Effector CD8-positive, alpha-beta T cell (primary cell): Measurements from ENCODE around the gene APOM.
A peak's percentile ranks its signal among the peaks of the same experiment; 100 is the strongest.

ENCODE experiments used
- DNase-seq: peaks from one replicate; lab custom pipeline; 2025; lab: John Stamatoyannopoulos, UW
- total RNA-seq, 4 experiments: gene quantifications; one replicate each; lab custom pipeline; 2026; lab: John Stamatoyannopoulos, UW

The APOM gene
- total RNA-seq = 0.58 to 2.8 (median 2.2) reads per million in 4 experiments

DNA sequence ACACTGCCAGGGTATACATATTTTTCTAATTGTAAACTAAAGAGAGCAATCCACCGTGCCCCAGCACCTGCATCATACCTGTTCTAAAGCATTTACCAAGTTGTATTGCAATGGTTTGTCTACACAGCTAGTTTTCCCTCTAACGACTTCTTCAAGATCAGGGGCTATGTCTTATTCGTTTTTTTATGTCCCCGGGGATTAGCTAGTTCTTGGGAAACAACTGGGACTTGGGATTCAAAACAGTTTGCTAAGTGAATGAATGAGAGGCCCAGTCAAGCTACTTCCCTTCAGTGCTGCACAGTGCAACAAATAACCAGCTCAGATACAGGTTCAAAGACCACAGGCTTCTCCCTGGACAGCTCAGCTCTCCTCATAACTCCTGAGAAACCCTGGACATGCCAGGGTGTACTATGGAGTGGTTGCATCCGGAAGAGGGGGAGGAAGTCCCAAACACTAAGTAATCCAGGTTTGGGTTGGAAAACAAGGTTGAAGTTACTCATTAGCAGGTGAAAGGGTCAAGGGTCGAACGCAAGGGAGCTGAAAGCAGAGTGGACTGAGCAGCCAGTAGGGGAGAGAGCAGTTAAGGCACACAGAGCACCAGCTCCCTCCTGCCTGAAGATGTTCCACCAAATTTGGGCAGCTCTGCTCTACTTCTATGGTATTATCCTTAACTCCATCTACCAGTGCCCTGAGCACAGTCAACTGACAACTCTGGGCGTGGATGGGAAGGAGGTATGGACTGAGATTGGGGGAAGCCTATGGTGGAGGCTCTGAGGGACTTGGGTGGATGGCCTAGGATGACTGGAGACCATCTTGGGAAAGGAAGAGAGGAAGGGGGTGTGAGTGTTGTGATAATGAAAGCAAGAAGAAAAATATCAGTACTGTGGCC is at the start of gene APOM:
TSS of gene APOM (plus strand) at position 546 of the 889 bp plus-strand sequence. CDS start at position 619, 73 bp downstream.
- no peak for DNase-seq

DNA sequence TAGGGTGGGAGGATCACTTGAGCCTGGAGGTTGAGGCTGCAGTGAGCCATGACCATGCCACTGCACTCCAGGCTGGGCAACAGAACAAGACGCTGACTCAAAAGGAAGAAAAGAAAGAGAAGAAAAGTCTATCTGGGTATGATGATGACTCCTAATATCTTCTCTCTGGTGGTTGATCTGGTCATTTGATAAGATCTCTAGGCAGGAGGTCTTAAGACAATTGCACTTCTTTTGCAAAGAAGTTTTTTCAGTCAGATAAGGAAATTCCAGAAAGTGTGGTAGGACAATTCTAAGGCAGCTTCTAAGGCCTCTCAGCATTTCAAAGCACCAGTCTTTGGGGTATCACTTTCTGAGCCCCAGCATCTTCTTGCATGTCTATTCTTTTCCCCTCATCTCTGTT is 48.4 kb upstream of the APOM start:
- no peak for DNase-seq

DNA sequence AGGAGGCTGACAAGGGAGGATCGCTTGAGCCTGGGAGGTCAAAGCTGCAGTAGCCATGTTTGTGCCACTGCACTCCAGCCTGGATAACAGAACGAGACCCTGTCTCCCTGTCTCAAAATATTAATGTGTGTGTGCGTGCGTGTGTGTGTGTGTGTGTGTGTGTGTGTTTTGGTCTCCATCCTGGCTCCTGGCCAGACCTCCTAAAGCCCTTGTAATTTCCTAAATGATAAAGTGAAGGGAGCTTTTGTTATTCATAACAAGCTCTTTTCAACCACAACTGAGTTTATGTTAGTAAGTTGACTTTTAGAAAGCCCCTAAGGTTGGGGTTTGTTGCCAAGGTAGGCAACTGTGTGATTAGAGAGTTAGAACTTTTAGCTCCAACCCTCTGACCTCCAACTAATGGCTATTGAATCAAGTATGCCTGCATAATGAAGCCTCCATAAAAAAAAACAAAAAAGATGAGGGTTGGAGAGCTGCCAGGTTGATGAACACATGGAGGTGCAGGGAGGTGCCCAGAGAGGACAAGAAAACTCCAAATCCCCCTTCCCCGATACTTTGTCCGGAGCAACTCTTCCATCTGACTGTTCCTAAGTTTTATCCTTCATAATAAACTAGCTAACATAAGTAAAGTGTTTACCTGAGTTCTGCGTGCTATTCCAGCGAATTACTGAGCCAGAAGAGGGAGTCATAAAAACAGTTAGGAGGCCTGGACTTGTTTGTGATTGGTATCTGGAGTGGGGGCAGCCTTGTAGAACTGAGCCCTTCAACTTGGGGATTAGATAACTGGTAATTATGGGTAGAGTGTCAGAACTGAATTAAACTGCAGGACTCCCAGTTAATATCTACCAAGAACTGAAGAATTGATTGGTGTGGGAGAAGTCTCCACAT is 45.9 kb upstream of the APOM start:
- no peak for DNase-seq

DNA sequence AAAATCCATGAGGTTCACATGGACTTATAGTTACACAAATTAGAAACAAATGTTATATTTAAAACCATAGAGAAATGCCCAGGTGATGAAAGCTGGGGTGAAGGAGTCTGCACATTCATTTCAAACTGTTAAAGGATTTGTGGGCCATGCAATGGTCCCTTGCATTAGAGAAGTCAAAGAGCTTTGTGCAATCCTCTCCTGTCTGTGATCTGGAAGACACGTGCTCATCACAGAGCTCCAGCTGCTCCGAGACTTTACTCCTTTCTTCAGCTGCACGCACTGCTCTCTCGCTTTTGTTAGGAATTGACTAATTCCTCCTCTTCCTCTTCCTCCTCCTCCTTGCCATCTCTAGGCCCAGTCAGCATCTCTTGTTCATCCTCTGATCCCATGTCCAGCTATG is 44.7 kb upstream of the APOM start:
- DNase-seq = no peak

DNA sequence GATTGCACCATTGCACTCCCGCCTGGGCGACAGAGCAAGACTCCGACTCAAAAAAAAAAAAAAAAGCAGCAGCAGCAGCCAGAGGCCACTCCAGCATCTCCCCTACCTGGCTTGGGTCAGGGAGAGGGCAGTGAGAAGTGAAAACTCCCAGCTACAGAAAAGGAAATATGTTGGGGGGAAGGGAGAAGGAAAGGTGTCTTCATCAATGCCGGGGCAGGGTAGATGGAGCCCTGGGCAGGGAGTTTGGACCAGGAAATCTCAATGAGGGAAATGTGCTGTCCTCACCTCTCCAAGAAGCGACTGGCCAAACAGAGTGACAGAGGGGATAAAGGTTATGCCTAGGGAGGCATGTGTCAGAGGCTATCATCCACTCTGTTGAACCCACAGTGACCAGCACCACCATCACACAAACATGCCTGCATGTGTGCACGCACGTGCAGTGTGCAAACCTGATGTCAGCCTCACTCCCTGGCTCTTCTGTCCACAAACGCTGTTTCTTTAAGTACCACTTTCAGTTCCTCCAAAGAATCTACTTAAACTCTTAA is 41.5 kb upstream of the APOM start:
- no peak for DNase-seq

DNA sequence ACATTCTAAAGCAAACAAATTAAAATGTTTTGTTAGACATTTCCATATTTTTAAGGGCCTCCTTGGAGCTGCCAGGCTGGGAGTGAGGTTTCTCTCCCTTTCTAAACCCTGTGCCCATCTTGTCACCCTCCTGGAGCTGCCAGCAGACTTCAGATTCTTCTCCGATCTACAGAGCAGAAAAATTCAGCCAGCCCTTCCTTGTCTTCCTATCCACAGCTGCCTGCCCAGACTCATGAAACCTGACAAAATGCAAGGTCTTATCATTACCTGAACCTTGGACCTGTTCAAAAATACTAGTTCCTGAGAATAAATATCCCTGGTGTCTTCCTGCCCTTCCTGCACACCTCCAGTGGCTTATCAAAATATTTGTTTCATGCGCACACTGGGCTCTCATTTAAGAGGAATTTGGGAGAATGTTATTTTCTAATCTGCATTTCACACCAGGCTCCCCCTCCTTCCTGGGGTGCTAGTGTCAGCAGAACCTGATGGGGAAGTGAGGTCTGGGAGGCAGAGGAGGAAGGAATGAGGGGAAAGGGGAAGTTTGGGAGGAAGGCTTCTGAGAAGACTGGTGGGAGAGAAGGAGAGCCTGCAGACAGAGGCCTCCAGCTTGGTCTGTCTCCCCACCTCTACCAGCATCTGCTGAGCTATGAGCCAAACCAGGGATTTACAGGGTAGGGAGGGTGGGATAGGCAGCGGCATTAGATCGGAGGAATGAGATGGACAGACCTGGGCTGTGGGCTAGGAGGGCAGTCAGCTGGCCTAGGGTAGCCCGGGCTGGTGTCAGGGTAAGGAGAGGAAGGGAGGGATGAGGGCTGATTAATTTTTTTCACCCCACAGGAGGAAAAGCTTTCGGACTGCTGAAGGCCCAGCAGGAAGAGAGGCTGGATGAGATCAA is 40.8 kb upstream of the APOM start, which contains the start of gene AIF1:
TSS of gene AIF1 (plus strand) at position 551 of the 895 bp plus-strand sequence. CDS start at position 647, 96 bp downstream.
- DNase-seq = no peak

DNA sequence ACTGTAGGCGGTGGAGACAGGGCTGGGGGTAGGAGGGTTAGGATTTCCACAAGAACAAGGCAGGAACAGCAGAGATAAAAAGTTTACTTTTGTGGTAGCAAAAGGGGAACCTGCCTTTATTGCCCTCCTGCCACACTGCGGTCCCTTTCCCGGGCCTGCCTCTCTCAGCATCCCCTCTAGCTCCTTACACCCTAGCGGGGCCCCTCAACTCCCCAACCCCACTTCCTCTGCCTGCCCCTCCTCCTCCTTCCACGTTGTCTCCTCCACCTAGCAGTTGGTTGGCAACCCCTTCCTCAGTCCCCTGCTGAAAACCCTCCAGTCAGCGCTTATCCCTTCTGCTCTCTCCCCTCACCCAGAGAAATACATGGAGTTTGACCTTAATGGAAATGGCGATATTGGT is 39.9 kb upstream of the APOM start:
- DNase-seq = peak; percentile 11

DNA sequence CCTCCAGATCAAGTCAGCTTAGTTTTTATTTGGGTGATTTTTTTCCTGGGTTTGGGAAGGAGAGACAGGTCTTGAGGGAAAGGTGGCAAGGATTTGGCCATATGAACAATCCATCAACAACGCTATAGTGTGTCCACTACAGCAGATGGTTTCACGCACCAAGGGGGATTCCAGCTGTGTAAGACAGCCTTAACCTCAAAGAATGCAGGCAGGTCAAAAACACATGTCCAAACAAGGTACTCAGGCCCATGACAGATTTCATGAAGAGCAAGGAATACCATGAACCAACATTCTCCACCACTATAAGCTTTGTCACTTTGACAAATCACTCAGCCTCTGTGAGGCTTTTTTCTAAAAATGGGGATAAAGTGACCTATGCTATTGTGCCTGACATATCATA is 38.7 kb upstream of the APOM start:
- no peak for DNase-seq

DNA sequence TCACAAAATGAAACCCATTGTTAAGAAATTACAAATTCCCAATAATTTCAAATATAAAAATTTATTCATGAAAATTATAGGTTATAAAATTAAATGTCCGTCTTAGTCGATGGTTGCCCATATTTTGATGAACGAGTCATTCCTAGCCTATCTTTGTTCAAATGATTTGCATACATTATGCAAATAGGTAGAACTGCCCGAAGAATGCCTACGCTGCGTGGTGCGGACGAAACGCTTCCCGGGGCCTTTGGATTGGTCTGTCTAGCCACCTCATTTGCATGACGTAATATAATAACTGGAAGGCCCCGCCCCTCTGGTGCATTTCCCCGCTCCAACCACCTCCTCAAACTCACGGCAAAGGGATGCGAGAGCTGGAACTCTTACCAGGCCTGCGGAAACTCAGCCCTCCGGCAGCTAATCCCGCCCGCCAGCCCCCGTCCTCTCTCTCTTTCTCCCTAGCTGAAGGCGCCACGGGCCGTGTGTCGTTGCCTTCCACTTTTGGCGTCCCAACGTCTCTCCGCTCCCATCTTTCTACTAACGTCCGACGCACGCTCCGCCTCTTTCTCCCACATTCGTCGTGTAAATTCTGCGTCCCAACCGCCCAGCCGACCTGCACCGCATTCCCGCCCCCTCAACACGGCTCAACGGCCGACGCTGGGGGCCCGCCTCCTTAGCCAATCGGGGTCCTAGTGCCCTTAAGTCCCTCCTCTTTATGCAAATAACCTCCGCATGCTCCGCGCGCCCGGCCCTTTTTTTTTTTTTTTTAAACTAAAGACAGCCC is 35.7 kb upstream of the APOM start:
- peak; percentile 93 for DNase-seq

DNA sequence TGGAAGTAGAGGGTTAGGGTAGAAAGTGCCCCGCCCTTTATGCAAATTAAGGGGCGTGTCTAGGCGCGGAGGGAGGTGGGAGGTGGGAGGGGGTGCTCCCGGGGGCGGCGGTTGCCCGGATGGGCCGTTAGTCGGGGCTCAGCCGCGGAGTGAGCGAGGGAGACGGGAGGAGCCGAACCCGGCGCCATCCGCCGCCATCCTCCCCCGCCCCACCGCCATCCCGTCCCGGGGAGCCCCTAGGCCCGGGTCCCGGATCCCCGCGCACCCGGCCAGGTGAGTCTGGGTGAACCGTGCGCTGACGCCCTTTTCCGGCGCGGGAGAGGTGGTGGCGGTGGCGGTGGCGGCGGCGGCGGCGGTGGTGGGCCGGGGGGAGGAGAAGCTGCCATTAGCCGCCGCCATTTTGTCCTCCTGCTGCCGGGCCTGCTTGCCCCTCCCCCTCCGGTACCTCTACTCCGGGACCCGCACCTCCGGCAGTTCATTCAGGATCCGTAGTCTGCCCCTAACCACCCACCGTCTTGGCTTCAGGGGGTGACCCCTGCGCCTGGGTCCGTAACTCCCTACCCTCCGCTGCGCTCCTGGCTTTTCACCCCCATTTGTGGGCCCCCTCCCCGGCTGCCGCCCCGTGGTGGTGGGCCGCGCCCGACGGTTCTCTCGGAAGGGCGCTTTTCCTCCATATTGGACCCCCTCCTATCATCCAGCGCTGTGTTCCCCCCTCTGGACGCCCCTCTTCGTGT is 34.9 kb upstream of the APOM start, which contains the start of gene PRRC2A:
TSS of gene PRRC2A (plus strand) at position 130 of the 734 bp plus-strand sequence. CDS start 2,075 bp downstream, outside the sequence.
- DNase-seq = peak; percentile 78

DNA sequence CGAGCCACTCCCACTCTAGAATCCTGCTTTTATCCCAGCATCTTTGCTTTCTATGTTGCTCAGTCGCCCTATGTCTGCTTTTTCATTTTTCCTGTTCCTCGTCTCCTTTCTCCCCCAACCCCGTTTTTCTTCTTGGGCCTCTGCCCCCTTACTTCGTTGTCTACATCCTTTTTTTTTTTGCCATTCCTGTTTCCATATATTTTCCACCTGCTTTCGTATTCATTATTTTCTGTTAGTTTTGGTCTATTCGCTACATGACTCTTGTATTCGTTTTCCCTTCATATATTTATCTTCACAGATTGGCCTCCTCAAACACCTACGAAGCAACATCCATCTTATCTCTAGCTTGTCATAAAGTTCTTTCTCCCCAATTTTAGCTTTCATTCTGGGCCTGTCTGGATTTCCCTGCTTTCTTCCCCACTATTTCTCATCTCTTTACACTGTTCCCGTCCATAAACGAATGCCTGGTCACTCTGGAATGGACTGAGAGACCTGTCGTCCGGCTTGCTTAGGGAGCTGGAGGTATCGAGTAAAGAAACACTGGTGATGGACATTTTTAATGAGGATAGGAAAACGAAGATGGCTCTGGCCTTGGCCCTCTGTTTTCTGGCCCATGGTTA is 34.3 kb upstream of the APOM start:
- no peak for DNase-seq

DNA sequence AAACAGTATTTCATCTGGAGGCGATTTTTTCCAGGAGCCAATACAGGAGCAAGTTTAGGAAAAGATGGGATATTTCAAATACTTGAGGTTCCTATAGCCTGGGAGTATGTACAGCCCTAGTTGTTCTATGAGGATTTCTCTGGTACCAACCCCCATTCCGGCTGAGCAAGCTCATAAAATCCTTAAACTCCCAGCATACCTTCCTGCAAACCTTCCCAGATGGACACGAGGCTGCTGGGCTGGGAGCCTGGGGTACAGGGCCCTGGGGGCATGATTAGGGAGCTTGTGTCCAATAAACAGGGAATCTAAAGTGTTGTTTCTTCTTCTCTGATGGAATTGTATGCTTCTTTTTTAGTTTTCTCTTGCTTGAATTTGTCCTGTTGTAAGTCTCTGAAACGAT is 33.7 kb upstream of the APOM start:
- no peak for DNase-seq

DNA sequence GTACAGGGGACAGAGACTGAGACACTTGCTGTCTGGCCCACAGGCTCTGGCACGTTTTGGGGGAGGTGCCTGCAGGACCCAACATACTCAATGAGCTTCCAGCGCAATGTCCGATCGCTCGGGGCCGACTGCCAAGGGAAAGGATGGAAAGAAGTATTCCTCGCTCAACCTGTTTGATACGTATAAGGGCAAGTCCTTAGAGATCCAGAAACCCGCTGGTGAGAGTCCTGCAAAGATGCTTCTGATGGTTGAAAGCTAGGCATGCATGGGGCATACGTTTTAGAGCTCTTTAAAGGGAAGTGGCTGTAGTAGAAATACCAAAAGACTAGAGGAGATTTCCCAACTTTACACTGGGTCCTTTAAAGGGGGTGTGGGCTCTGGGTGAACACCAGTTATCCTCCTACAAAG is 33.0 kb upstream of the APOM start:
- DNase-seq = peak; percentile 4

DNA sequence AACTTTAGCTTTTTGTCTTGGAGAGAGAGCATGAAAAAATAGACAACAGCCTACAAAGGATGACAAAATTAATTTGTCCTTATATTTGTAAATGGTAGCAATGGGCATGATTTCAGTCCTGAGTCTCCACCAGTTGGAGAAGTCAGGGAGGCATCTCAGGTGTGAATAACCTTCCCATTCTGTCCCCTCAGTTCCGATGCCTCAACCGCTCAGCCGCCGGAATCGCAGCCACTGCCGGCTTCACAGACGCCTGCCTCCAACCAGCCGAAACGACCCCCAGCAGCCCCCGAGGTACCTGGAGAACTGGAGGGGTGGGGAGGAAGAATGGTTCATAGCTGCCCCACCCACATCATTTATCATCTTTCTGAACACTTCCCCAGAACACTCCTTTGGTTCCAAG is 31.6 kb upstream of the APOM start:
- no peak for DNase-seq

DNA sequence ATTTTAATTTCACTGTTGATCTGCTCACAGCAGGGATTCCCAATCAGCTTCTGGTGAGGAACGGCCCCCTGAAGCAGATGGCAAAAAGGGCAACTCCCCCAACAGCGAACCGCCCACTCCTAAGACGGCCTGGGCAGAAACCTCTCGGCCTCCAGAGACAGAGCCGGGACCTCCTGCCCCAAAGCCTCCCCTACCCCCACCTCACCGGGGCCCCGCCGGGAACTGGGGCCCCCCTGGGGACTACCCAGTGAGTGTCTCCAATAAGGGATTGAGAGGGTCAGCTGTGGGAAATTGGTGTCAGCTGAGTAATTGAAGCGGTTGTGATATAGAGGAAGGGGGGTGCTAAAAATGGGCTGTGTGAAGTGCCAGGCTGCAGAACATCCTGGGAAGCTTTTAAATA is 28.7 kb upstream of the APOM start:
- no peak for DNase-seq

DNA sequence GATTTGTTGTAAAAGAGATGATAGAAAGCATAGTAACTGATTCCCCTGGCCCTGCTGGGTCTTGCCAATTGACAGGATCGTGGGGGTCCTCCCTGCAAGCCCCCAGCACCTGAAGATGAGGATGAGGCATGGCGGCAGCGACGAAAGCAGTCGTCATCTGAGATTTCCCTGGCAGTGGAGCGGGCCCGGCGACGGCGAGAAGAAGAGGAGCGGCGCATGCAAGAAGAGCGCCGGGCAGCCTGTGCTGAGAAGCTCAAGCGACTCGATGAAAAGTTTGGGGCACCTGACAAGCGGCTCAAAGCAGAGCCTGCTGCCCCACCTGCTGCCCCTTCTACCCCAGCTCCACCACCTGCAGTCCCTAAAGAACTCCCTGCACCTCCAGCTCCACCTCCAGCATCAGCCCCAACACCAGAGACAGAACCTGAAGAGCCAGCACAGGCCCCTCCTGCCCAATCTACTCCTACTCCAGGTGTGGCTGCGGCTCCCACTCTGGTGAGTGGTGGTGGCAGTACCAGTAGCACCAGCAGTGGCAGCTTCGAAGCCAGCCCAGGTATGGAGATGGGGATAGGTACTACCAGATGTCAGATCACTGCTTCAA is 27.9 kb upstream of the APOM start:
- no peak for DNase-seq

DNA sequence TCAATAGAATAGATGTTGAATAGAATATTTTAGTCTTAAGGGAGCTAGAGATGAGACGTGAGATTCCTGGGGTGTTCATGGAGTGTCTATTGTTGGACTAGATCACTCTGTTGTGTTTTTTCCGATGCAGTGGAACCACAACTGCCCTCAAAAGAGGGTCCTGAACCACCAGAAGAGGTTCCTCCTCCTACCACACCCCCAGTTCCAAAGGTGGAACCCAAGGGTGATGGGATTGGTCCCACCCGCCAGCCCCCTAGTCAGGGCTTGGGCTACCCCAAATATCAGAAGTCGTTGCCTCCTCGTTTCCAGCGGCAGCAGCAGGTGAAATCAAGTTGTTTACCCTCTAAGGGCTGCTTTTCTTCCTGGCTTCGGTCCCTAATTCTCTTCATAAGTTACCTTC is 26.7 kb upstream of the APOM start:
- no peak for DNase-seq

DNA sequence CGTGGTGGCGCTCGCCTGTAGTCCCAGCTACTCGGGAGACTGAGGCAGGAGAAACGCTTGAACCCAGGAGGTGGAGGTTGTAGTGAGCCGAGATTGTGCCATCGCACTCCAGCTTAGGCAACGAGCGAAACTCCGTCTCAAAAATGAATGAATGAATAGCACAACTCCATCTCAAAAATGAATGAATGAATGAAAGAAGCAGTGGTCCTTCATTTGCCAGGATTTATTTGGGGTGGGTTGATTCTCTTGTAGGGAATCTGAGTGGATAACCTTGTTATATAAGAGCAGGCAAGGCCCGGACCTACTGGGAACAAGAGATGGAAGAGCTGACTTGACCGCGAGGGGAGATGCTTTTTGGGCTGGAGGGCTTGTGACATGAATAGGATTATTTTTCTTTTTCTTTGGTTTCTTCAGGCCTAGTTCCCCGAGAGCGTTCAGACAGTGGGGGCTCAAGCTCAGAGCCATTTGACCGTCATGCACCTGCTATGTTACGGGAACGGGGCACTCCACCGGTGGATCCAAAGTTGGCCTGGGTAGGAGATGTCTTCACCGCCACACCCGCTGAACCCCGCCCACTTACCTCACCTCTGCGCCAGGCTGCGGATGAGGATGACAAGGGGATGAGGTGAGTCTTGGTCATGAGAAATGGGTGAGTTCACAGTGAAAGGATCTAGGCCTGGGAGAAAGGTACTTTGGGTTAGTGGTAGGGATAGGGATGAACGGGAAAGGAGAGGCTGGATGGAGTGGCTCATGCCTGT is 25.3 kb upstream of the APOM start:
- no peak for DNase-seq
